Medulla oblongata (tissue), 1 donor: Measurements from ENCODE around the gene PDLIM7.

Experiments
- DNase-seq: peaks from one replicate; pipeline ENCODE4 v3.0.0-alpha.2; 2015; ENCODE audit errors: extremely low spot score

The PDLIM7 gene

DNA sequence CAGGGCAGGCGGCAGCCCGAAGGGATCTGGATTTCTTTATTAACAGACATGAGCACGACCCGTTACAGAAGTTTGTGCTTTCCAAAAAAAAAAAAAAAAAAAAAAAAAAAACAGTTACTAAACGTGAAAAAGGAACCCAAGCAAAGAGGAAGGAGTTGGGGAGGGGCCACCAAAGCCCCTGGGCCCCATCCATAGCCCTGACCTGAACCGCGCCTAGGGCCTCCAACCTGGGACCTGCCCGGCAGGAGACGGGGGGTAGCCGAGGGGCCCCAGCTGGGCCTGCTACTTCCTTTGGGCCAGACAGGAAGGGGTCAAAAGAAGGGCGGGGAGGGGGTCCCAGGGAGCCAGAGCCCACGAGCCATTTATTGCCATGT, 40.8 kb downstream of the PDLIM7 start:
- no peak for DNase-seq

GRCh38 chr5:177455661-177456590, 41.5 kb downstream of the PDLIM7 start:
- DNase-seq: peak; percentile 85

- DNase-seq: no peak
Measured at GRCh38 chr5:177455036-177455660, 42.3 kb downstream of the PDLIM7 start.

GRCh38 chr5:177454397-177455035, 42.9 kb downstream of the PDLIM7 start:
- peak; percentile 89 for DNase-seq

- DNase-seq: peak; percentile 46
Measured at GRCh38 chr5:177453852-177454396, 43.5 kb downstream of the PDLIM7 start.

DNA sequence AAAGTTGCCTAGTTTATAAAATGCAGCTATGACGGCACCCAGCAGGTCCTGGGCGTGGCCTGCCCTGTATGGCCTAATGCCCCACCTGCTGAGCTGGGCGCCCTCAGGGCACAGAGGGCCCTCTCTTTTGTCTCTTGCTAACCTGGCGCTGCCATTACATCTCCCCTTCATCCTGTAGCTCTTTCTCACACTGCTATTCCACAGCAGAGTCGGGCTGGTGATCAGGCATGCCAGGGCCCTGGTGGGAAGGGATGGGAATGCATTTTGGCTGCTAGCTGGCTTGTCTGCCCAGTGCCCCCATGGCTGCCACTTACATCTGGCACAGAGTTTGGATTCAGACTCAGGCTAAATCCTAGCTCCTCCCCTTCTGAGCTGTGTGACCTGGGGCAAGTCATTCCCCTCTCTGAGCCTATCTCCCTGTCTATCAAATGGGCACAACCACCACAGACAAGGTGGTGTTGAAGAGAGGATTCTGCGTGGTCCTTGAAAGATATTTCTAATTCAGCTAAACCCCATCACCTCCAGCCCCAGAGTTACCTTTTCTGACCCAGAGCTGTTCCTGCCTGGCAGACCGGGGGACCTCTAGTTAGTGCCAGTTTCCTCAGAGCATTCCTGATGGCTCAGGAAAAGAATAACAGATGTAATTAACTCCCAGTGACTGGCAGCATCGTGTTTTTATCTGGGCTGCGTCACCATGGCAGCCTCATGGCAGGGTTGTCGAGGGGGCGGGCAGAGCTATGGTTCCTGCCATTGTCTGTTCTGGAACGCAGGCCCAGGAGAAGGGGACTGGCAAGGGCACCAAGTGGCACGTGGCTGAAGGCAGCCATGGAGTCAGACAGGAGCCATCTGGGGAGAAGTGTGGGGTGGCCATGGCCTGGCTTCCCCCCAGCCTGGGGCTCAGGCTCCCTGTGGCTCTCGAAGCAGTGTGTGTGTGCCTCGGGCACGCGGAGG, 44.4 kb downstream of the PDLIM7 start:
- peak; percentile 46 for DNase-seq

GRCh38 chr5:177450667-177451424, 46.6 kb downstream of the PDLIM7 start:
- DNase-seq: peak; percentile 64

GRCh38 chr5:177449140-177450061, 48.0 kb downstream of the PDLIM7 start:
- no peak for DNase-seq

- DNase-seq: no peak
Measured at GRCh38 chr5:177448244-177448950, 49.0 kb downstream of the PDLIM7 start.

DNA sequence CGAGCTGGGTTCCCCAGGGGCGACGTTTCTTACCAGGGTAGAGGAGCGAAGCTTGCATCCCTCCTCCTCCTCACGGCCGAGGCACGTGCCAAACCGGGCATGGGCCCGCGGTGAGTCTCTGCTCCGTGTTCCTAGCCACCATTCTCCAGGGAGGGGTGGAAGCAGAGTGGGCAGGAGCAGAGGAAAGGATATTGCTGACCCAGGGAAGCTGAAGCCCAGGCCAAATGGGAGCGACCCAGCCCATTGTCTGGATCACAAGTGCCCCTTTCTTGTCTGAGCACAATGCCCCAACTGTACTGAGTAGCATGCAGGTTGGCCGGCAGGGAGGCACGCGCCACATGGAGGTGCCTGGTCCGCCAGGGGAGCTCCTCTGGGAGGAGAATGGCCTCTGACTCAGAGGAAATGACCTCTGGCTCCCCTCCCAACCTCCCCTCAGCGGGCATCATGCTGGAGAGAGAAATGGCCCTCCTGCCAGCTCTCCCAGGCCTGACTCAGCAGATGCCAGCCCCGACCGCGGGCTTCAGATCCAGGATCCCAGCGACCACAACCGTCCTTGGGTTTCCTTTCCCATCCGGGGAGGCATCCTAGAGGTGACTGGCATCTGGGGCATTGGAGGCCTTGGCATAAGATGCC, 49.7 kb downstream of the PDLIM7 start:
- DNase-seq: peak; percentile 92

- peak; percentile 71 for DNase-seq
Measured at GRCh38 chr5:177447066-177447610, 50.3 kb downstream of the PDLIM7 start.

GRCh38 chr5:177446200-177447065, 51.0 kb downstream of the PDLIM7 start, which contains the start of gene PRR7:
PRR7 (plus strand) TSS chr5:177446814; CDS start chr5:177455068, 8,254 bp downstream.
- DNase-seq: peak; percentile 74

DNA sequence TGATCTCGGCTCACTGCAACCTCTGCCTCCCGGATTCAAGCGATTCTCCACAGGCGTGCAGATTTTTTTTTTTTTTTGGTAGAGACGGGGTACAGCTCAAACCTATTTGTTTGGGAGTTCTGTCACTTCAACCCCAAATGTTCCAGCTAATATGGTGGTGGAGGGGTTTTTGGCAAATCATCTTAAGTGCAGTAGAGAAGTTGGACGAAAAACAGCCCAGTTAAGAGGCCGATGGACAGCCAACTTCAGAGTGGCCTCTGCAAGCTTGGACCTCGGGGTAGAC, 51.5 kb downstream of the PDLIM7 start:
- DNase-seq: no peak

DNA sequence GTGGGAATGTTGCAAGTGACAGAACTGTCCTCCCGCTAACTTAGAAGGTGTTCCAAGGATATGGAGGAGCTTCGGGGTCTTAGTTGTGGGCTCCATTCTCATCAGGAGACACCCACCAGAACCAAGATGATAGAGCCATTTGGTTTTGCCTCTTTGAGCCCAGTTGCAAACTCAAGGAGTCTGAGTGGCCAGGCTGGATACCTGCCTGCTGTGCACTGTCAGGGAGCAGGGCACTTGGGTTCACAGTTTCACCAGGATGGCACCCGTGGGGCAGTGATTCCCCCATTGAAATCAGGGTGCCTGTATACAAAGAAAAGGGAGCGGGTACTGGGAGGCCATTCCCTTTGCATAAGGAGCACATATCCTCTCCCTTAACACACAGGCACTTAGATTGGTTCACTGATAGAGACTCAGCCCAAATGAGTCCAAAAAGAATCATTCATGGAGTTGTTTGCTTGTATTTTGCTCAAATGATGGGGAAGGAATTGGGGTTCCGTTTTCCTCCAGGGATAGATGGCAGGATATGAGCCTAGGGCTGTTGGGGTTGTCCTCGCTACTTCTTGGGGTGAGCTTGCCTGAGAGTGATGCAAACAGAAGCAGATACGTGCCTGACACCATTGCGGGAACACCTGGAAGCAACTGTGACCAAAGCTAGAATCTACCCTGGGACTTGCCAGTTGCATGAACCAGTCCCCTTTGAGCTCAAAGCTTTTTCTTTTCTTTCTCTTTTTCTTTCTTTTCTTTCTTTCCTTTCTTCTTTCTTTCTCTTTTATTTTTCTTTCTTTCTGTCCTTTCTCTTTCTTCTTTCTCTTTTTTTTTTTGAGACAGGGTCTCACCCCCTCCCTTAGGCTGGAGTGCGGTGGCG, 52.1 kb downstream of the PDLIM7 start:
- no peak for DNase-seq

DNA sequence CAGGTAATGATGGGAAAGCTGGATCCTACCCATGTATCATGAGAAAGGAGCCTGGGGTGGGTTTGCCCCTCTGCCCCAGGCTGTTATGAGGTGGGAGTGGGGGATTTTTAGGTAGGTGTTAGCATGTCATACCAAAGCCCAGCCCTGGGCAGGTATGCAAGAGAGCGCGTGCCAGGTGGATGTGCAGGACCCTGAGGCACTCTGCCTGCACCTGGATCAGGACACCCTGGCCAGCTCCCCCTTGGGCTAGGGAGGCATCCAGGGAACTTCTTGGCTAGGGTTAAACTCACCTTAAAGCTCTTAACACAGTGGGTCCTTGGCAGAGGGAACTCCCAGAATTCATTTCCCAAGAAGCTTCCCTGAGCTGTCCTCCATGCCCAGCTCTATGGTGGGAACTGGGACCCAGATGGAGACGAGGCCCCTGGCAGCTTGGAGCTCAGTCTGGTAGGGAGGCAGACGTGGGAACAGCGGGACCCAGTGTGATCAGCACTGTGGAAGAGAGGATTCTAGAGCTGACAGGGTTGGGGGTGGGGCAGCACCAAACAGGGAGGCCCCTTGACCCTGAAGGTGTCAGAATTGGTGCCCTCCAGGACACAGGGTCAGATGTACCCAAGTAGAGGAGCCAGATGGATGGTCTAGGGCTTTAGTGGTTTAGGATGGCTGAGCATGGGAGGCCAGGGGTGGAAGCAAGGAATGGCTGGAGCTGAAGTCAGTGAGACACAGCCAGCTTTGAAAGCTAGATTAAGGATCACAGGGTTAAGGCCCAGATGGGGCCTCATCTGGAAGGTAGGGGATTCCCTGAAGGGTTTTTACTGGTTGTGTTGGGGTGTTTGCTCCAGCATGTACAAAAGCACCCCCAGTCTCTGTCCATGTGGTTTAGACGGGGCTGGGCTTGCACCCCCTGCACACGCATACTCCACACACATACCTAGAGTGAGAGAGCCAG, 53.0 kb downstream of the PDLIM7 start:
- no peak for DNase-seq
